Transverse colon (tissue), 4 donors: ENCODE data around the gene MKNK1. TPM values are rescaled to one million over a fixed set of nuclear protein-coding genes. Genes with fewer than 3 reads are reported as not detected.

Experiments used
- DNase-seq: peaks from one replicate; pipeline ENCODE4 v3.0.0-alpha.2; 2019
- H3K27ac ChIP-seq, 4 donors: fragments of 200-600 bp; sonication (generic); 2 replicates each; pipeline ENCODE4 v1.5.1; 2016 to 2018; ENCODE audit warnings: inconsistent platforms in 4 of 4
- H3K27me3 ChIP-seq: fragments of 200-600 bp; sonication (generic); 2 replicates; pipeline ENCODE4 v1.5.1; 2017; ENCODE audit warnings: inconsistent platforms
- H3K36me3 ChIP-seq, 4 donors: fragments of 200-600 bp; sonication (generic); 2 replicates each; pipeline ENCODE4 v1.5.1; 2017 to 2019; ENCODE audit warnings: inconsistent platforms in 4 of 4
- H3K4me1 ChIP-seq, 4 donors: fragments of 200-600 bp; sonication (generic); 2 replicates each; pipeline ENCODE4 v1.5.1; 2017 to 2020; ENCODE audit warnings: inconsistent platforms in 4 of 4
- H3K4me3 ChIP-seq, 4 donors: fragments of 200-600 bp; sonication (generic); 1 replicate in 1 of 4; 2 replicates in 3 of 4; pipeline versions ENCODE4 v1.5.1 to v1.6.1; 2017 to 2019; ENCODE audit warnings: inconsistent platforms in 4 of 4
- H3K9me3 ChIP-seq, 2 donors: fragments of 200-600 bp; sonication (generic); 2 replicates each; pipeline ENCODE4 v1.5.1; 2017 to 2019; ENCODE audit warnings: inconsistent platforms in 2 of 2
- CTCF ChIP-seq, 5 experiments: fragments of 200-600 bp in 3 of 5; fragments of 450-650 bp in 2 of 5; sonication (generic) in 3 of 5; IDR thresholded peaks; 1 replicate in 2 of 5; 2 replicates in 3 of 5; pipeline ENCODE4 v1.5.1; 2016 to 2017; ENCODE audit warnings: antibody characterized with exemption in 5 of 5, inconsistent platforms in 3 of 5, mild to moderate bottlenecking in 2 of 5, moderate library complexity in 1 of 5
- EP300 ChIP-seq: sonication (generic); formaldehyde crosslinking; IDR thresholded peaks from one replicate; pipeline ENCODE4 v1.6.1; 2017; ENCODE audit warnings: antibody characterized with exemption, low read depth
- POLR2A ChIP-seq: fragments of 450-650 bp; IDR thresholded peaks from one replicate; pipeline ENCODE4 v1.6.1; 2016; ENCODE audit warnings: antibody characterized with exemption, mild to moderate bottlenecking, moderate library complexity
- POLR2AphosphoS5 ChIP-seq, 3 donors: sonication (generic); formaldehyde crosslinking; IDR thresholded peaks; one replicate each; pipeline ENCODE4 v1.6.1; 2016; ENCODE audit warnings: antibody characterized with exemption in 3 of 3
- WGBS, 2 donors: methylation state at CpG; one replicate each; pipeline ENCODE4 v1.1.5; 2018; ENCODE audit warnings: low coverage in 1 of 2; 5-methylcytosine and 5-hydroxymethylcytosine counted together
- in situ Hi-C, 4 donors: fragments of 200-750 bp; cut with MboI; loops; one replicate each; pipeline versions ENCODE4 v1.15.0 to v1.15.1; 2017; ENCODE audit warnings: low sequenced_read_pairs in 3 of 4, low pct_ligation_motif_present in 1 of 4, low pct_unique_long_range_greater_than_20kb in 1 of 4
- intact Hi-C: fragments of 100-400 bp; cut with DNase I; formaldehyde crosslinking; loops from one replicate; pipeline ENCODE4 v1.15.1; 2023; ENCODE audit warnings: low total_unique reads
- total RNA-seq, 4 donors: library from RNA; depleted of rRNA; stranded (reverse); fragments of >200 nt; gene quantifications; one replicate each; pipeline ENCODE4 v1.1.0, GENCODE V29; 2016

The MKNK1 gene
- total RNA-seq, 4 donors from 2014 or later = 59.5 to 80.5 (median 62.3) TPM

- no peak for TF ChIP-seq EP300
- no peak for TF ChIP-seq CTCF (IDR thresholded peaks at IDR 0.05)
- TF ChIP-seq POLR2AphosphoS5 (IDR thresholded peaks at IDR 0.05) = no peak
- TF ChIP-seq POLR2A = no peak
- Histone ChIP-seq H3K36me3 (peaks cover 0 to 26% (median 0%) of the 10 kb centered on the region in 4 donors), H3K27me3 (no peaks in the 10 kb centered on the region), H3K4me3 (no peak overlapping the region), H3K9me3 (no peaks in the 10 kb centered on the region), H3K27ac (no peak overlapping the region), H3K4me1 (no peaks in the 10 kb centered on the region)
- intact Hi-C loops = no loop called here
- in situ Hi-C loops = no loop called here
- 80 to 81% methylated on average over 1 to 19 of the region's 20 CpGs for WGBS, 2 donors
- no peak for DNase-seq
Observed at GRCh38 chr1:46558141-46558963, 45.7 kb downstream of the MKNK1 start.

GRCh38 chr1:46557403-46557802, 46.7 kb downstream of the MKNK1 start:
- in situ Hi-C loops = no loop called here
- intact Hi-C loops = no loop called here

DNA sequence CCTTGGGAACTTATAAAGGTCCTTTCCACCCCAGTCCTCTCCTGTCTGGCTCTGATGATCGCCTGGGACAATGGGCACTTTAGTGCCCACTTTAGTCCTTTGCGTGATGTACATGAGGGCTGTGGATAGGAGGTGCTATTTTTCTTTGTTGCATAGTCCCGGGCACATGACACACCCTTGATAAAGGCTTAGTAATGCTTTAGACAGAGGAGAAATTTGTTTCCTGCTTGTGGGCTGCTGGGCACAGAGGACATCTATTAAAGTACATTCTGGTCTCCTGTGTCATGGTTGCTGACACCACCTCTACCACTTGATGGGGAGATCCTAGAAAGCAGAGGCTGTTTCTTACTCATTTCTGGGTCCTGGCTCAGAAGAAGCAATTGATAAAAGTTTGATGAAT, 47.2 kb downstream of the MKNK1 start:
- no peaks in the 10 kb centered on the region for H3K4me1 ChIP-seq
- TF ChIP-seq POLR2A = no peak
- H3K4me3 ChIP-seq = no peak overlapping the region
- peaks cover 0 to 14% (median 0%) of the 10 kb centered on the region in 4 donors for H3K36me3 ChIP-seq
- DNase-seq = no peak
- 20 to 39% methylated on average over 1 to 3 of the region's 3 CpGs for WGBS, 2 donors
- no peaks in the 10 kb centered on the region for H3K27me3 ChIP-seq
- H3K9me3 ChIP-seq = no peaks in the 10 kb centered on the region
- no peak overlapping the region for H3K27ac ChIP-seq
- in situ Hi-C loops (no loop called here), intact Hi-C loops (no loop called here)

More at GRCh38 chr1:46557403-46557802, 46.7 kb downstream of the MKNK1 start:
- 71 to 83% methylated on average over 1 to 5 of the region's 5 CpGs for WGBS, 2 donors
- DNase-seq = no peak
- Histone ChIP-seq H3K36me3 (peaks cover 0 to 16% (median 0%) of the 10 kb centered on the region in 4 donors), H3K27ac (no peak overlapping the region), H3K4me3 (no peak overlapping the region), H3K4me1 (no peaks in the 10 kb centered on the region), H3K27me3 (no peaks in the 10 kb centered on the region), H3K9me3 (no peaks in the 10 kb centered on the region)
- TF ChIP-seq POLR2A (no peak), EP300 (no peak), CTCF (IDR thresholded peaks at IDR 0.05) (no peak)

GRCh38 chr1:46555826-46556619, 48.0 kb downstream of the MKNK1 start:
- H3K27me3 ChIP-seq = peaks cover 6% of the 10 kb centered on the region
- no peak for DNase-seq
- intact Hi-C loops (no loop called here), in situ Hi-C loops (no loop called here)
- H3K4me3 ChIP-seq = no peak overlapping the region
- WGBS, 2 donors = 33 to 84% methylated on average over 1 to 7 of the region's 7 CpGs
- H3K27ac ChIP-seq = no peak overlapping the region
- H3K4me1 ChIP-seq = no peaks in the 10 kb centered on the region
- H3K36me3 ChIP-seq = peaks cover 0 to 7% (median 0%) of the 10 kb centered on the region in 4 donors
- H3K9me3 ChIP-seq = no peaks in the 10 kb centered on the region
- TF ChIP-seq EP300 = no peak
